Gastrocnemius medialis (tissue), 4 donors: ENCODE measurements around the gene MKRN2OS. TPM values are rescaled to one million over a fixed set of nuclear protein-coding genes. Genes with fewer than 3 reads are reported as not detected.

Experiments used
- total RNA-seq, 4 donors: library from RNA; depleted of rRNA; stranded (reverse); fragments of >200 nt; gene quantifications; one replicate each; pipeline versions ENCODE4 v1.1.0 to v1.2.3, GENCODE V29; 2016

Gene MKRN2OS
- total RNA-seq, 4 donors from 2014 or later, result 0.95 TPM; not detected in 3

Other genes with a start within 250 kb of the MKRN2OS start
- gene TSEN2, start 61.0 kb downstream of the MKRN2OS start, total RNA-seq, result 10 to 100 TPM; 10.7 to 19.5 (median 12.0) TPM
- gene MKRN2, start 11.6 kb upstream of the MKRN2OS start, total RNA-seq, result 10 to 100 TPM; 14.8 to 29.9 (median 25.1) TPM
- gene RAF1, start 118.6 kb upstream of the MKRN2OS start, total RNA-seq, result 100 to 1,000 TPM; 212 to 346 (median 246) TPM
- 1 to 10 TPM in 1 of 4 donors, under 1 TPM in 1, not detected in 2; 0.62 to 1.2 TPM for gene TMEM40, start 213.8 kb upstream of the MKRN2OS start, total RNA-seq